Heart right ventricle (tissue), 16 donors: ENCODE measurements around the gene DBP. TPM values are rescaled to one million over a fixed set of nuclear protein-coding genes. Genes with fewer than 3 reads are reported as not detected.
"Not testable (repeated sequence)": the region's sequence is repeated elsewhere in the genome, so short reads cannot be mapped to it uniquely, and the experiment has no call there.

Source experiments
- ATAC-seq, 8 donors: fragments of 200-7000 bp; cut with Tn5 transposase; one replicate each; pipeline ENCODE4 v1.9.1; 2020; ENCODE audit warnings: mild to moderate bottlenecking in 8 of 8, moderate library complexity in 8 of 8, moderate number of reproducible peaks in 1 of 8
- DNase-seq, 2 donors: peaks; one replicate each; pipeline ENCODE4 v3.0.0-alpha.2; 2020
- H3K27ac ChIP-seq, 10 donors: fragments of 200-600 bp; sonication (generic) in 2 of 10; one replicate each; pipeline versions ENCODE4 v1.5.0 to v1.8.0; 2020 to 2022; ENCODE audit warnings: mild to moderate bottlenecking in 3 of 10
- H3K27me3 ChIP-seq, 7 donors: fragments of 200-600 bp; one replicate each; pipeline ENCODE4 v1.8.0; 2021 to 2022; ENCODE audit warnings: mild to moderate bottlenecking in 2 of 7
- H3K36me3 ChIP-seq, 9 donors: fragments of 200-600 bp; sonication (generic) in 1 of 9; one replicate each; pipeline versions ENCODE4 v1.5.0 to v1.8.0; 2020 to 2022; ENCODE audit warnings: mild to moderate bottlenecking in 2 of 9
- H3K4me1 ChIP-seq, 9 donors: fragments of 200-600 bp; sonication (generic) in 1 of 9; one replicate each; pipeline versions ENCODE4 v1.5.0 to v1.8.0; 2020 to 2022; ENCODE audit warnings: mild to moderate bottlenecking in 4 of 9
- H3K4me3 ChIP-seq, 10 donors: fragments of 200-600 bp; sonication (generic) in 2 of 10; one replicate each; pipeline versions ENCODE4 v1.5.0 to v1.8.0; 2020 to 2022; ENCODE audit warnings: mild to moderate bottlenecking in 7 of 10, moderate library complexity in 2 of 10
- H3K9me3 ChIP-seq, 11 donors: fragments of 200-600 bp in 10 of 11; sonication (generic) in 2 of 11; one replicate each; pipeline versions ENCODE4 v1.5.0 to v1.8.0; 2013 to 2022; ENCODE audit warnings: mild to moderate bottlenecking in 2 of 11, control low read depth in 1 of 11, moderate library complexity in 1 of 11
- WGBS, 2 donors: extraction: QIAGEN DNeasy Blood & Tissue Kit; methylation state at CpG; one replicate each; pipeline ENCODE4 v1.1.7; 2013; ENCODE audit warnings: inconsistent platforms in 1 of 2; 5-methylcytosine and 5-hydroxymethylcytosine counted together
- intact Hi-C, 10 donors: fragments of 100-400 bp; cut with DNase I; formaldehyde crosslinking; loops; one replicate each; pipeline versions ENCODE4 v1.11.1 to v1.14.2; 2022
- polyA plus RNA-seq, 2 donors: library from polyadenylated mRNA; stranded (reverse); fragments of 200-250 nt; gene quantifications; one replicate each; pipeline ENCODE4 v1.2.3, GENCODE V29; 2013
- total RNA-seq, 10 donors: library from RNA; stranded (reverse); fragmentation: NEBNext Ultra II Directional in 3 of 10; extraction: Animal tissue kit (Norgen Biotek cat#: 25700) in 3 of 10; gene quantifications; one replicate each; pipeline versions ENCODE4 v1.2.1 to v1.2.4, GENCODE V29; 2021 to 2023
- TF ChIP-seq, protein P1 (sequence below), 9 donors: fragments of 200-600 bp; sonication (generic) in 2 of 9; IDR thresholded peaks; one replicate each; pipeline versions ENCODE4 v1.5.0 to v1.8.0; 2021 to 2022; ENCODE audit warnings: antibody characterized with exemption in 9 of 9, mild to moderate bottlenecking in 5 of 9, moderate library complexity in 1 of 9
- donor health status: Arrhythmogenic right ventricular cardiomyopathy.
- donor health status: ischemic (EF 13 %, LVEDD 7.1; RV severe dilation, severe dysfunction).
- donor health status: healthy with polysubstance abuse.
- donor health status: DM: no; HTN: yes; CAD: no.
- donor health status: DM: no; HTN: no; CAD: no.
- donor health status: ischemic (EF 25% LVEDD 6.9; RV normal size, moderate dysfunction).
- donor health status: ischemic (EF 25% LVEDD 5.7; RV mildly dilated, moderate dysfunction).
- donor health status: healthy.
- donor health status: DM: yes; HTN: yes; CAD: no.
- donor health status: Ischemic cardiomyopathy.
- donor health status: ischemic (EF 35%, LVEDD 5.7; RV mildly dilated, moderate dysfunction).
- donor health status: nonischemic (EF 11% LVEDD 7.7; RV severe dilation, severe dysfunction).
- donor health status: DM: yes; HTN: yes; CAD: no.
- donor health status: PGD.
- donor health status: ischemic (EF 29% LVEDD 5.4; RV normal size, mild dysfunction).
- donor health status: nonischemic (EF 23%, LVEDD 6.1; RV moderate dilation, normal function).

DBP gene
- total and polyA plus RNA-seq, 12 donors = 2.4 to 30.0 (median 12.2) TPM

DNA sequence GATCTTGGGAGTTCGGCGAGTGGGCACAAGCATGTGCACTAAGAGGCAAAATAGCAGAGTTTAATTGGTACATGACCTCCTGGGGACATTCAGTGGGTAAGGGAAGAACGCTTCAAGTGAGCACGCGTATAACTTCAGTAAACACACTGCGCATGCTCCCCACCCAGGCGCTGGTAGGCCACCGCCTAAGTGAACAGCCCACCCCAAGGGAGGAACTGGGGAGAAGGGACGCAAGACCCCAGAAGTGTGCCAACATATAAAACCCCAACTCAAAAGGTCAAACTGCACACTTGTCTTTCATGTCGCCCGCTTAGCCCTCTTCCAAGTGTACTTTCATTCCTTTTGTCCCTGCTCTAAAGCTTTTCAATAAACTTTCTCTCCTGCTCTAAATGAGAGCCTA, 46.2 kb upstream of the DBP start:
- H3K4me3 ChIP-seq = peak overlapping the region in 5 of 10 donors; percentile 8 to 31 (median 25)
- intact Hi-C loops = no loop called here
- TF ChIP-seq, protein P1, sequence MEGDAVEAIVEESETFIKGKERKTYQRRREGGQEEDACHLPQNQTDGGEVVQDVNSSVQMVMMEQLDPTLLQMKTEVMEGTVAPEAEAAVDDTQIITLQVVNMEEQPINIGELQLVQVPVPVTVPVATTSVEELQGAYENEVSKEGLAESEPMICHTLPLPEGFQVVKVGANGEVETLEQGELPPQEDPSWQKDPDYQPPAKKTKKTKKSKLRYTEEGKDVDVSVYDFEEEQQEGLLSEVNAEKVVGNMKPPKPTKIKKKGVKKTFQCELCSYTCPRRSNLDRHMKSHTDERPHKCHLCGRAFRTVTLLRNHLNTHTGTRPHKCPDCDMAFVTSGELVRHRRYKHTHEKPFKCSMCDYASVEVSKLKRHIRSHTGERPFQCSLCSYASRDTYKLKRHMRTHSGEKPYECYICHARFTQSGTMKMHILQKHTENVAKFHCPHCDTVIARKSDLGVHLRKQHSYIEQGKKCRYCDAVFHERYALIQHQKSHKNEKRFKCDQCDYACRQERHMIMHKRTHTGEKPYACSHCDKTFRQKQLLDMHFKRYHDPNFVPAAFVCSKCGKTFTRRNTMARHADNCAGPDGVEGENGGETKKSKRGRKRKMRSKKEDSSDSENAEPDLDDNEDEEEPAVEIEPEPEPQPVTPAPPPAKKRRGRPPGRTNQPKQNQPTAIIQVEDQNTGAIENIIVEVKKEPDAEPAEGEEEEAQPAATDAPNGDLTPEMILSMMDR (IDR thresholded peaks at IDR 0.05) = no peak
- no peaks in the 10 kb centered on the region for H3K36me3 ChIP-seq
- ATAC-seq (peak in 7 of 8 donors; percentile 66 to 83 (median 77)), DNase-seq (peak; percentile 61 to 62)
- H3K27ac ChIP-seq = no peak overlapping the region
- no peaks in the 10 kb centered on the region for H3K27me3 ChIP-seq
- WGBS, 2 donors = 41 to 51% methylated on average over 11 of the region's 11 CpGs
- H3K9me3 ChIP-seq = no peaks in the 10 kb centered on the region
- H3K4me1 ChIP-seq = no peaks in the 10 kb centered on the region

DNA sequence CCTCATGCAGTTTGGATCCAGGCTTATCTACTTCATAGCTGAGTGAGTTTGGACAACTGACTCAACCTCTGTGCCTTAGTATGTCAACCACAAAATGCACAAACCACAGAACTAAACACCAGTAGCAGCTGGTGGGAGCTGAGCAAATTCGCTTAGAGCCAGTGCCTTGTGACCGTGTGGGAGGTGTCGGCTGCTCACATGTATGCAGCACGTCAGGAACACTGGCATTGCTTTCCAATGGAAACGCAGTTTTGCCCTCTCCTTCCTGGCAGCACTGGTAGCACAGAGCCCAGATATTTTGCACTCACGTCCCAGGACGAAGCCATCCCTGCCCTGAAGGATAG, 43.9 kb upstream of the DBP start:
- Histone ChIP-seq H3K27me3 (no peaks in the 10 kb centered on the region), H3K4me3 (no peak overlapping the region), H3K4me1 (no peaks in the 10 kb centered on the region), H3K9me3 (no peaks in the 10 kb centered on the region), H3K36me3 (no peaks in the 10 kb centered on the region), H3K27ac (no peak overlapping the region)
- TF ChIP-seq, protein P1 (IDR thresholded peaks at IDR 0.05) = no peak
- DNase-seq = no peak
- 90 to 93% methylated on average over 7 of the region's 7 CpGs for WGBS, 2 donors
- no peak for ATAC-seq
- intact Hi-C loops = no loop called here

DNA sequence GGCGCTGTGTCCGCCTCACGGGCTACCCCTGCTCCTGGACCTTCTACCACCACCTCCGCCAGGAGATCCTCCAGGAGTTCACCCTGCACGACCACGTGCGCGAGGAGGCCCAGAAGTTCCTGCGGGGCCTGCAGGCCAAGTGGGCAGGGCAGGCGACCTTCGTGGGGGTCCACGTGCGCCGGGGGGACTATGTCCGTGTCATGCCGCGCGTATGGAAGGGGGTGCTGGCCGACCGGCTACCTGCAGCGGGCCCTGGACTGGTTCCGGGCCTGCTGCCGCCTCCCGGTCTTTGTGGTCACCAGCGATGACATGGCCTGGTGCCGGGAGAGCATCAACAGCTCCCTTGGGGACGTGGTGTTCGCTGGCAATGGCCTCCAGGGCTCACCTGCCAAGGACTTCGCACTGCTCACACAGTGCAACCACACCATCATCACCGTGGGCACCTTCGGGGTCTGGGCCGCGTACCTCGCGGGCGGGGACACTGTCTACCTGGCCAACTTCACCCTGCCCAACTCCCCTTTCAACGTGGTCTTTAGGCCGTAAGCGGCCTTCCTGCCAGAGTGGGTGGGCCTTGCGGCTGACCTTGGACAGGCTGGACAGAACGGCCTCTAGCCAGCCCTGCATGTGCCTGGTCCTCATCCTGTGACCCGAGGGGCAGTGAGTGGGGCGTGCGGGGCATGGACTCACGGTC, 43.4 kb upstream of the DBP start:
- Histone ChIP-seq H3K4me3 (no peak overlapping the region), H3K27me3 (no peaks in the 10 kb centered on the region), H3K4me1 (peaks cover 0 to 2% (median 2%) of the 10 kb centered on the region in 9 donors), H3K9me3 (no peaks in the 10 kb centered on the region), H3K27ac (no peak overlapping the region), H3K36me3 (no peaks in the 10 kb centered on the region)
- ATAC-seq (no peak), DNase-seq (no peak)
- 92 to 93% methylated on average over 42 to 45 of the region's 45 CpGs for WGBS, 2 donors
- intact Hi-C loops = no loop called here
- TF ChIP-seq, protein P1 (IDR thresholded peaks at IDR 0.05) = no peak

DNA sequence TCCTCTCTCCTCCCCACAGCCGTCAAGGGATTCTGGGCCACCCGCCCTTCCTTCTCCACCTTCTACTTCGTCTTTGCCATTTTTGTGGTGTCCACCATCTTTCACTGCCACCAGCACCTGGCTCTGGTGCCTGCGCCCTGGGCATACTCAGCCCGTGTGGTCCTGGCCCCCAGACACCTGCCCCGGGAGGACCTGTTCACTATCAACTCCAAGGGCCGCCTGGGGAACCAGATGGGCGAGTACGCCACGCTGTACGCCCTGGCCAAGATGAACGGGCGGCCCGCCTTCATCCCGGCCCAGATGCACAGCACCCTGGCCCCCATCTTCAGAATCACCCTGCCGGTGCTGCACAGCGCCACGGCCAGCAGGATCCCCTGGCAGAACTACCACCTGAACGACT, 42.8 kb upstream of the DBP start:
- DNase-seq, H3K27ac ChIP-seq, H3K27me3 ChIP-seq, intact Hi-C loops, H3K9me3 ChIP-seq, H3K4me3 ChIP-seq, H3K4me1 ChIP-seq, H3K36me3 ChIP-seq, ATAC-seq: not testable (repeated sequence)
- 94 to 95% methylated on average over 15 to 18 of the region's 19 CpGs for WGBS, 2 donors

DNA sequence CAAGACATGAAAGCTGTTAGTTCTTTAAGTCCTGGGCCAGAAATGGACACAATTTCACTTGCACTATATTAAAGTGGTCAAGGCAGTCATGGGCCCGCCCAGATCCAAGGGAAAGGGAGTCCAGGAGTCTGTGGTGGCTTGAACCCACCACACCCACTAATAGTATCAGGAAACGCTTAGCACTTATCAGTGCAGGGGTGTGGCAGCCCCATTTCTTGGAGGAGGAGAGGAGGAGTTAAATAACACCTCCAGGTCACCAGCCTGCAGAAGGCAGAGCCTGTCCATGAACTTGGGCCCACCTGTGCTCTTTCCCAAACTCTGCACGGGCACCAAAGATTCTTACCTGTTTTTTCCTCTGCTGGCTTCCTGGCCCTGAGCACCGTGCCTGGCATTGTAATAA, 41.0 kb upstream of the DBP start:
- Histone ChIP-seq H3K4me3 (no peak overlapping the region), H3K4me1 (peaks cover 0 to 10% (median 9%) of the 10 kb centered on the region in 9 donors), H3K36me3 (no peaks in the 10 kb centered on the region), H3K27ac (no peak overlapping the region), H3K9me3 (no peaks in the 10 kb centered on the region), H3K27me3 (peaks cover 0 to 5% (median 0%) of the 10 kb centered on the region in 7 donors)
- no peak for DNase-seq
- intact Hi-C loops = loop anchor here in 9 of 10 donors (5.0 to 10.0 kb wide), 6 partner anchors 34 to 167 kb away; partner anchors contain the start of gene HSD17B14 (in 1 of the 9)
- 72 to 73% methylated on average over 4 of the region's 4 CpGs for WGBS, 2 donors
- ATAC-seq = no peak
- TF ChIP-seq, protein P1 (IDR thresholded peaks at IDR 0.05) = no peak
